Naive B cell (primary cell): Measurements from ENCODE around the gene MAP6. TPM values are rescaled to one million over a fixed set of nuclear protein-coding genes. Genes with fewer than 3 reads are reported as not detected.

ENCODE experiments used
- ATAC-seq, 2 donors: fragments of 150-1000 bp; cut with Tn5 transposase; 2 replicates each; pipeline ENCODE4 v1.10.0; 2021; ENCODE audit warnings: low read depth in 2 of 2, mild to moderate bottlenecking in 2 of 2, moderate library complexity in 2 of 2
- DNase-seq: peaks from one replicate; pipeline ENCODE4 v3.0.0; 2022
- H3K27ac Mint-ChIP-seq, 6 donors: one replicate each; pipeline ENCODE4 v1.8.0; 2020 to 2022; ENCODE audit warnings: mild to moderate bottlenecking in 6 of 6, mixed read lengths in 6 of 6, moderate library complexity in 5 of 6, inconsistent platforms in 2 of 6
- H3K27me3 Mint-ChIP-seq, 3 donors: one replicate each; pipeline ENCODE4 v1.8.0; 2021 to 2022; ENCODE audit warnings: mixed read lengths in 3 of 3, mild to moderate bottlenecking in 1 of 3
- H3K36me3 Mint-ChIP-seq, 2 donors: one replicate each; pipeline ENCODE4 v1.8.0; 2020 to 2022; ENCODE audit warnings: mixed read lengths in 2 of 2, inconsistent platforms in 1 of 2, mild to moderate bottlenecking in 1 of 2
- H3K4me1 Mint-ChIP-seq, 3 donors: one replicate each; pipeline ENCODE4 v1.8.0; 2020 to 2022; ENCODE audit warnings: mixed read lengths in 3 of 3, inconsistent platforms in 1 of 3, mild to moderate bottlenecking in 1 of 3, moderate library complexity in 1 of 3
- H3K4me3 Mint-ChIP-seq, 8 donors: one replicate each; pipeline ENCODE4 v1.8.0; 2020 to 2022; ENCODE audit warnings: mild to moderate bottlenecking in 8 of 8, mixed read lengths in 8 of 8, moderate library complexity in 8 of 8, inconsistent platforms in 2 of 8
- H3K9me3 Mint-ChIP-seq, 7 donors: one replicate each; pipeline ENCODE4 v1.8.0; 2020 to 2022; ENCODE audit warnings: mixed read lengths in 7 of 7, mild to moderate bottlenecking in 5 of 7, inconsistent platforms in 2 of 7, moderate library complexity in 1 of 7
- polyA plus RNA-seq, 6 donors: library from polyadenylated mRNA; unstranded; fragments of 300-500 nt; fragmentation: Illumina TruSeq; gene quantifications; one replicate each; pipeline ENCODE4 v1.2.3, GENCODE V29; 2021; ENCODE audit warnings: low read depth in 6 of 6

Gene MAP6
- polyA plus RNA-seq, 6 donors from 2014 or later: 0.16 to 0.32 (median 0.23) TPM; not detected in 3

GRCh38 chr11:75603791-75604736 is 64.8 kb downstream of the MAP6 start:
- no peaks in the 10 kb centered on the region for H3K36me3 Mint-ChIP-seq
- peaks cover 31 to 48% (median 48%) of the 10 kb centered on the region in 3 donors for H3K27me3 Mint-ChIP-seq
- ATAC-seq (no peak), DNase-seq (no peak)
- H3K27ac Mint-ChIP-seq: peak overlapping the region in 1 of 6 donors; percentile 11
- H3K4me1 Mint-ChIP-seq: no peaks in the 10 kb centered on the region
- H3K4me3 Mint-ChIP-seq: no peak overlapping the region
- no peaks in the 10 kb centered on the region for H3K9me3 Mint-ChIP-seq

GRCh38 chr11:75602951-75603350 is 65.9 kb downstream of the MAP6 start:
- Mint-ChIP-seq H3K27me3 (peaks cover 28 to 52% (median 48%) of the 10 kb centered on the region in 3 donors), H3K27ac (no peak overlapping the region), H3K9me3 (no peaks in the 10 kb centered on the region), H3K4me3 (no peak overlapping the region), H3K4me1 (peaks cover 0 to 4% (median 0%) of the 10 kb centered on the region in 3 donors), H3K36me3 (no peaks in the 10 kb centered on the region)
- DNase-seq (no peak), ATAC-seq (no peak)

GRCh38 chr11:75601494-75601893 is 67.3 kb downstream of the MAP6 start:
- H3K27me3 Mint-ChIP-seq: peaks cover 22 to 41% (median 36%) of the 10 kb centered on the region in 3 donors
- H3K27ac Mint-ChIP-seq: peak overlapping the region in 2 of 6 donors; percentile 5 to 66
- no peaks in the 10 kb centered on the region for H3K36me3 Mint-ChIP-seq
- no peak overlapping the region for H3K4me3 Mint-ChIP-seq
- H3K9me3 Mint-ChIP-seq: no peaks in the 10 kb centered on the region
- no peak for ATAC-seq
- DNase-seq: no peak
- peaks cover 0 to 9% (median 0%) of the 10 kb centered on the region in 3 donors for H3K4me1 Mint-ChIP-seq

GRCh38 chr11:75600356-75600755 is 68.5 kb downstream of the MAP6 start:
- no peaks in the 10 kb centered on the region for H3K9me3 Mint-ChIP-seq
- H3K4me3 Mint-ChIP-seq: no peak overlapping the region
- no peak overlapping the region for H3K27ac Mint-ChIP-seq
- ATAC-seq: no peak
- peaks cover 22 to 40% (median 26%) of the 10 kb centered on the region in 3 donors for H3K27me3 Mint-ChIP-seq
- no peak for DNase-seq
- no peaks in the 10 kb centered on the region for H3K36me3 Mint-ChIP-seq
- H3K4me1 Mint-ChIP-seq: peaks cover 7 to 21% (median 7%) of the 10 kb centered on the region in 3 donors

- Mint-ChIP-seq H3K27ac (peak overlapping the region in 1 of 6 donors; percentile 54), H3K9me3 (no peaks in the 10 kb centered on the region), H3K4me3 (no peak overlapping the region), H3K27me3 (peaks cover 13 to 26% (median 13%) of the 10 kb centered on the region in 3 donors), H3K36me3 (no peaks in the 10 kb centered on the region), H3K4me1 (peaks cover 9 to 29% (median 13%) of the 10 kb centered on the region in 3 donors)
- no peak for ATAC-seq
- DNase-seq: no peak
Observed at GRCh38 chr11:75598900-75599299, 69.9 kb downstream of the MAP6 start.

GRCh38 chr11:75598264-75598663 is 70.6 kb downstream of the MAP6 start:
- H3K36me3 Mint-ChIP-seq: no peaks in the 10 kb centered on the region
- no peak for ATAC-seq
- no peak overlapping the region for H3K4me3 Mint-ChIP-seq
- H3K27ac Mint-ChIP-seq: no peak overlapping the region
- peaks cover 9 to 29% (median 13%) of the 10 kb centered on the region in 3 donors for H3K4me1 Mint-ChIP-seq
- H3K27me3 Mint-ChIP-seq: peaks cover 9 to 22% (median 10%) of the 10 kb centered on the region in 3 donors
- H3K9me3 Mint-ChIP-seq: no peaks in the 10 kb centered on the region
- DNase-seq: no peak

- H3K4me1 Mint-ChIP-seq: peaks cover 9 to 29% (median 13%) of the 10 kb centered on the region in 3 donors
- DNase-seq (no peak), ATAC-seq (no peak)
- H3K27ac Mint-ChIP-seq: peak overlapping the region in 1 of 6 donors; percentile 76
- peak overlapping the region in 1 of 8 donors; percentile 48 for H3K4me3 Mint-ChIP-seq
- peaks cover 6 to 23% (median 9%) of the 10 kb centered on the region in 3 donors for H3K27me3 Mint-ChIP-seq
- H3K36me3 Mint-ChIP-seq: no peaks in the 10 kb centered on the region
- no peaks in the 10 kb centered on the region for H3K9me3 Mint-ChIP-seq
Observed at GRCh38 chr11:75597636-75598035, 71.2 kb downstream of the MAP6 start.

- Mint-ChIP-seq H3K9me3 (no peaks in the 10 kb centered on the region), H3K36me3 (no peaks in the 10 kb centered on the region), H3K27ac (no peak overlapping the region), H3K27me3 (peaks cover 9 to 26% (median 15%) of the 10 kb centered on the region in 3 donors), H3K4me3 (no peak overlapping the region), H3K4me1 (peaks cover 9 to 29% (median 13%) of the 10 kb centered on the region in 3 donors)
- ATAC-seq (no peak), DNase-seq (no peak)
Observed at GRCh38 chr11:75596914-75597313, 71.9 kb downstream of the MAP6 start.

GRCh38 chr11:75595429-75595828 is 73.4 kb downstream of the MAP6 start:
- Mint-ChIP-seq H3K27ac (peak overlapping the region in 4 of 6 donors; percentile 13 to 57 (median 24)), H3K4me1 (peaks cover 9 to 29% (median 13%) of the 10 kb centered on the region in 3 donors)

GRCh38 chr11:75594211-75594610 is 74.6 kb downstream of the MAP6 start:
- Mint-ChIP-seq H3K27me3 (peaks cover 10 to 21% (median 17%) of the 10 kb centered on the region in 3 donors), H3K4me1 (peaks cover 9 to 29% (median 13%) of the 10 kb centered on the region in 3 donors), H3K9me3 (no peaks in the 10 kb centered on the region), H3K36me3 (no peaks in the 10 kb centered on the region), H3K27ac (peak overlapping the region in 1 of 6 donors; percentile 41), H3K4me3 (no peak overlapping the region)
- no peak for ATAC-seq
- DNase-seq: no peak

More at GRCh38 chr11:75595429-75595828, 73.4 kb downstream of the MAP6 start:
- peak; percentile 30 to 32 for ATAC-seq
- no peaks in the 10 kb centered on the region for H3K9me3 Mint-ChIP-seq
- no peaks in the 10 kb centered on the region for H3K36me3 Mint-ChIP-seq
- H3K4me3 Mint-ChIP-seq: peak overlapping the region in 1 of 8 donors; percentile 44
- peaks cover 10 to 21% (median 17%) of the 10 kb centered on the region in 3 donors for H3K27me3 Mint-ChIP-seq
- no peak for DNase-seq

- H3K4me1 Mint-ChIP-seq: peaks cover 9 to 28% (median 13%) of the 10 kb centered on the region in 3 donors
- no peaks in the 10 kb centered on the region for H3K9me3 Mint-ChIP-seq
- H3K36me3 Mint-ChIP-seq: no peaks in the 10 kb centered on the region
- peak overlapping the region in 1 of 6 donors; percentile 73 for H3K27ac Mint-ChIP-seq
- peaks cover 10 to 17% (median 15%) of the 10 kb centered on the region in 3 donors for H3K27me3 Mint-ChIP-seq
- H3K4me3 Mint-ChIP-seq: no peak overlapping the region
- ATAC-seq (no peak), DNase-seq (no peak)
Observed at GRCh38 chr11:75593286-75593915, 75.4 kb downstream of the MAP6 start.

GRCh38 chr11:75592715-75593114 is 76.1 kb downstream of the MAP6 start:
- no peaks in the 10 kb centered on the region for H3K36me3 Mint-ChIP-seq
- H3K27me3 Mint-ChIP-seq: peaks cover 10 to 17% (median 14%) of the 10 kb centered on the region in 3 donors
- ATAC-seq: no peak
- H3K4me3 Mint-ChIP-seq: no peak overlapping the region
- no peaks in the 10 kb centered on the region for H3K9me3 Mint-ChIP-seq
- H3K27ac Mint-ChIP-seq: no peak overlapping the region
- no peak for DNase-seq
- peaks cover 9 to 25% (median 13%) of the 10 kb centered on the region in 3 donors for H3K4me1 Mint-ChIP-seq

- no peak for ATAC-seq
- Mint-ChIP-seq H3K9me3 (no peaks in the 10 kb centered on the region), H3K36me3 (no peaks in the 10 kb centered on the region), H3K4me1 (peaks cover 9 to 23% (median 13%) of the 10 kb centered on the region in 3 donors), H3K27ac (no peak overlapping the region), H3K4me3 (no peak overlapping the region), H3K27me3 (peaks cover 10 to 17% (median 14%) of the 10 kb centered on the region in 3 donors)
- DNase-seq: no peak
Observed at GRCh38 chr11:75591966-75592365, 76.9 kb downstream of the MAP6 start.
